Pancreas (tissue), 10 donors: ENCODE results near the gene C3orf22. TPM values are rescaled to one million over a fixed set of nuclear protein-coding genes. Genes with fewer than 3 reads are reported as not detected.

Experiments
- ATAC-seq, 4 donors: fragments of 200-7000 bp; cut with Tn5 transposase; one replicate each; pipeline versions ENCODE4 v1.8.0 to v1.9.1; 2020; ENCODE audit warnings: mild to moderate bottlenecking in 4 of 4, moderate library complexity in 4 of 4
- DNase-seq, 6 donors: peaks; one replicate each; pipeline ENCODE4 v3.0.0-alpha.2; 2020
- FAIRE-seq: peaks from 2 replicates; lab custom pipeline; 2012; peaks lifted over from hg19 to GRCh38; lab: Jason Lieb, UNC
- H3K27ac ChIP-seq, 4 donors: fragments of 200-600 bp; sonication (generic); 1 replicate in 3 of 4; 2 replicates in 1 of 4; pipeline versions ENCODE4 v1.5.0 to v1.8.0; 2020
- H3K27me3 ChIP-seq, 4 donors: fragments of 200-600 bp; one replicate each; pipeline ENCODE4 v1.8.0; 2021
- H3K36me3 ChIP-seq, 3 donors: fragments of 200-600 bp; sonication (generic) in 1 of 3; one replicate each; pipeline versions ENCODE4 v1.5.0 to v1.8.0; 2020 to 2021
- H3K4me1 ChIP-seq, 3 donors: fragments of 200-600 bp; one replicate each; pipeline ENCODE4 v1.8.0; 2021
- H3K4me3 ChIP-seq, 4 donors: fragments of 200-600 bp; sonication (generic) in 2 of 4; one replicate each; pipeline versions ENCODE4 v1.5.0 to v1.8.0; 2020 to 2021
- H3K9me3 ChIP-seq, 4 donors: fragments of 200-600 bp; one replicate each; pipeline ENCODE4 v1.8.0; 2021
- WGBS, 2 donors: extraction: QIAGEN DNeasy Blood & Tissue Kit; methylation state at CpG; one replicate each; pipeline ENCODE4 v1.1.7; 2013; 5-methylcytosine and 5-hydroxymethylcytosine counted together
- intact Hi-C, 3 donors: fragments of 100-400 bp; cut with DNase I; formaldehyde crosslinking; loops; one replicate each; pipeline versions ENCODE4 v1.11.1 to v1.14.2; 2022
- polyA plus RNA-seq, 2 donors: library from polyadenylated mRNA; stranded (reverse); fragments of 200-250 nt; gene quantifications; one replicate each; pipeline ENCODE4 v1.2.3, GENCODE V29; 2013
- total RNA-seq, 6 donors: library from RNA; stranded (reverse); fragmentation: NEBNext Ultra II Directional in 4 of 6; extraction: Animal tissue kit (Norgen Biotek cat#: 25700) in 4 of 6; gene quantifications; one replicate each; pipeline versions ENCODE4 v1.2.1 to v1.2.4, GENCODE V29; 2021 to 2023
- TF ChIP-seq, protein P1 (sequence below), 4 donors: fragments of 200-600 bp; sonication (generic) in 3 of 4; IDR thresholded peaks; one replicate each; pipeline versions ENCODE4 v1.5.0 to v1.8.0; 2021; ENCODE audit warnings: antibody characterized with exemption in 4 of 4
- donor health status: healthy with polysubstance abuse.
- donor health status: DM: no; HTN: no; CAD: no; lungs with moderate emphysema.
- donor health status: DM: no; HTN: no; CAD: no.
- donor health status: control.
- donor health status: control.
- donor health status: Bipolar disorder and iron deficiency.
- donor health status: DM: yes; HTN: yes; CAD: no.
- donor health status: DM: no; HTN: no; CAD: no.
- donor health status: DM: no; HTN: no; CAD: no.
- donor health status: DM: yes; HTN: yes; CAD: no.

The C3orf22 gene
- total and polyA plus RNA-seq, 8 donors: 0.09 TPM; not detected in 7

- Histone ChIP-seq H3K36me3 (no peaks in the 10 kb centered on the region), H3K9me3 (no peaks in the 10 kb centered on the region), H3K4me1 (no peaks in the 10 kb centered on the region), H3K4me3 (no peak overlapping the region), H3K27ac (no peak overlapping the region), H3K27me3 (no peaks in the 10 kb centered on the region)
- ATAC-seq: no peak
- intact Hi-C loops: no loop called here
- TF ChIP-seq, protein P1, sequence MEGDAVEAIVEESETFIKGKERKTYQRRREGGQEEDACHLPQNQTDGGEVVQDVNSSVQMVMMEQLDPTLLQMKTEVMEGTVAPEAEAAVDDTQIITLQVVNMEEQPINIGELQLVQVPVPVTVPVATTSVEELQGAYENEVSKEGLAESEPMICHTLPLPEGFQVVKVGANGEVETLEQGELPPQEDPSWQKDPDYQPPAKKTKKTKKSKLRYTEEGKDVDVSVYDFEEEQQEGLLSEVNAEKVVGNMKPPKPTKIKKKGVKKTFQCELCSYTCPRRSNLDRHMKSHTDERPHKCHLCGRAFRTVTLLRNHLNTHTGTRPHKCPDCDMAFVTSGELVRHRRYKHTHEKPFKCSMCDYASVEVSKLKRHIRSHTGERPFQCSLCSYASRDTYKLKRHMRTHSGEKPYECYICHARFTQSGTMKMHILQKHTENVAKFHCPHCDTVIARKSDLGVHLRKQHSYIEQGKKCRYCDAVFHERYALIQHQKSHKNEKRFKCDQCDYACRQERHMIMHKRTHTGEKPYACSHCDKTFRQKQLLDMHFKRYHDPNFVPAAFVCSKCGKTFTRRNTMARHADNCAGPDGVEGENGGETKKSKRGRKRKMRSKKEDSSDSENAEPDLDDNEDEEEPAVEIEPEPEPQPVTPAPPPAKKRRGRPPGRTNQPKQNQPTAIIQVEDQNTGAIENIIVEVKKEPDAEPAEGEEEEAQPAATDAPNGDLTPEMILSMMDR (IDR thresholded peaks at IDR 0.05): no peak
- 73 to 78% methylated on average over 6 to 7 of the region's 7 CpGs for WGBS, 2 donors
- peak in 1 of 6 donors; percentile 35 for DNase-seq
- no peak for FAIRE-seq
Observed at GRCh38 chr3:126500016-126500415, 58.7 kb downstream of the C3orf22 start.

Other genes with a start within 250 kb of the C3orf22 start
- 10 to 100 TPM; 15.2 to 38.3 (median 30.6) TPM for gene KLF15, start 201.5 kb downstream of the C3orf22 start, total RNA-seq
- 10 to 100 TPM; 11.3 to 27.1 TPM for gene KLF15, start 201.5 kb downstream of the C3orf22 start, polyA plus RNA-seq
- gene CFAP100, start 164.0 kb downstream of the C3orf22 start, total RNA-seq: not detected
- not detected for gene CFAP100, start 164.0 kb downstream of the C3orf22 start, polyA plus RNA-seq
- 10 to 100 TPM; 19.4 to 26.1 (median 21.3) TPM for gene ZXDC, start 83.0 kb downstream of the C3orf22 start, total RNA-seq
- gene ZXDC, start 83.0 kb downstream of the C3orf22 start, polyA plus RNA-seq: 10 to 100 TPM; 19.9 to 21.7 TPM
- gene UROC1, start 41.2 kb downstream of the C3orf22 start, total RNA-seq: not detected
- gene UROC1, start 41.2 kb downstream of the C3orf22 start, polyA plus RNA-seq: under 1 TPM in 1 of 2 donors, not detected in 1; 0.09 TPM
- gene CHST13, start 34.8 kb downstream of the C3orf22 start, total RNA-seq: under 1 TPM in 4 of 6 donors, not detected in 2; 0.08 to 0.28 (median 0.20) TPM
- gene CHST13, start 34.8 kb downstream of the C3orf22 start, polyA plus RNA-seq: under 1 TPM; 0.08 to 0.19 TPM
- gene TXNRD3, start 96.2 kb upstream of the C3orf22 start, total RNA-seq: 1 to 10 TPM; 4.7 to 8.3 (median 7.1) TPM
- gene TXNRD3, start 96.2 kb upstream of the C3orf22 start, polyA plus RNA-seq: 1 to 10 TPM; 4.4 to 5.0 TPM
- 1 to 10 TPM; 5.0 to 6.4 (median 5.9) TPM for gene CHCHD6, start 145.3 kb upstream of the C3orf22 start, total RNA-seq
- gene CHCHD6, start 145.3 kb upstream of the C3orf22 start, polyA plus RNA-seq: 10 to 100 TPM in 1 of 2 donors, 1 to 10 TPM in 1; 9.1 to 10.9 TPM